Fibroblast of lung (primary cell): ENCODE measurements around the gene FBF1.

ENCODE experiments used
- CTCF ChIP-seq, 2 donors: IDR thresholded peaks in 1 of 2; conservative IDR thresholded peaks in 1 of 2; 1 replicate in 1 of 2; 2 replicates in 1 of 2; pipeline ENCODE4 v1.5.1; 2011 to 2012; ENCODE audit warnings: low read length in 2 of 2, control low read depth in 1 of 2, inconsistent platforms in 1 of 2, low read depth in 1 of 2, mild to moderate bottlenecking in 1 of 2
- EZH2 ChIP-seq: IDR thresholded peaks from 2 replicates; pipeline ENCODE4 v1.5.1; 2012; ENCODE audit warnings: low read length, control low read depth, mild to moderate bottlenecking; ENCODE audit errors: missing control alignments

GRCh38 chr17:75897160-75898019 is 43.5 kb downstream of the FBF1 start:
- TF ChIP-seq CTCF (conservative IDR thresholded peaks at IDR 0.05 in 1 of 2, IDR thresholded peaks at IDR 0.05 in 1 of 2; ENCODE audit: low read depth in 1 of 2, low read length in 2 of 2) (no peak), EZH2 (no peak)
